Measurements from ENCODE around the gene EGR1.

DNA sequence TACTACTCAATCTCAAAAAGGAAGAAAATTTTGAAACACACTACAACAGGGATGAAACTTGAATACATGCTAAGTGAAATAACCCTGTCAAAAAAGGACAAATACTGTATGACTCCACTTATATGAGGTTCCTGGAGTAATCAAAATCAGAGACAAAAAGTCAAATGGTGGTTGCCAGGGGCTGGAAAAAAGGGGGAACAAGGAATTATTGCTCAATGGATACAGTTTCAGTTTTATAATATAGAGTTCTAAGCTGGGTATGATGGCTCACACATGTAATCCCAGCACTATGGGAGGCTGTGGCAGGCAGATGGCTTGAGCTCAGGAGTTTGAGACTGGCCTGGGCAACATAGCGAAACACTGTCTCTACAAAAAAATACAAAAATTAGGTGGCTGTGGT, 48.7 kb downstream of the EGR1 start:
- TF ChIP-seq CTCF (conservative IDR thresholded peaks at IDR 0.05; ENCODE audit: low read length): no peak
- TF ChIP-seq EZH2phosphoT487 (IDR thresholded peaks at IDR 0.05; ENCODE audit: borderline replicate concordance, low read depth, low read length): no peak

Data from OCI-LY7 (cell line).